ENCODE measurements around the gene CTIF.

Gene CTIF

DNA sequence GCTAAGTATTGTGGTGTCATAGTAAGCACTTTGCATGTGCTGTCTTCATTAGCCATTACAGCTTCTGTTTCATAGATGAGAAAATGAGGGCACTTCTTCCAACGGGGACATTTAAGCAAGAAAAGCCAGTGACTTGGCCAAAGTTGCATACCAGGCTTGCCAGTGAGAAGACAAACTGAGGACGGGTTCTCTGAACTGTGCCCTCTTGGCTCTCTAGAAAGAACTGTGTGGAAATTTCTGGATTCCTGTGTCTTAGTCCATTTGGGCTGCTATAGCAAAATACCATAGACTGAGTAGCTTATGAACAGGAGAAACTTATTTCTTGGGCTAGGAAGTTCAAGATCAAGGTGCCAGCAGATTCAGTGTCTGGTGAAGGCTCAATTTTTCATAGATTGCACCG is 13.3 kb downstream of the CTIF start:
- no peak for DNase-seq

DNA sequence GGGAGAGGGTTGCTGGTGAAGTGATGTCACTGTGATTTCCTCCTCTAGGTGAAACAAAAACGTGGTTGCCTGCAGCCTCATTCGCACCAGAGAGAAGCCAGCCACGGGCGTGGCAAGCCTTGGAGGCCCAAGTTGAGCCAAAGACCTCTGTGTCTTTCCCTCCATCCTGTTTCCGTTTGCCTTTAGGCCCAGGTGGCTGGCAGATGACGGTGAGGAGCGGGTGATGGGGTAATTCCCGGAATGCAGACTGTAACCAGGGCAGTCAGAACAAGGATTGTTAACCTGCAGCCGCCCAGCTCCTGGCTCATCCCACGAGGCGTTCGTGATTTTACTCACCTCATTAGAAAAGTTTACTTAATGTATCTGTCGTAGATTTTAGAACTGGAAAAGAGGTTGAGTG is 14.4 kb downstream of the CTIF start:
- DNase-seq, result no peak

DNA sequence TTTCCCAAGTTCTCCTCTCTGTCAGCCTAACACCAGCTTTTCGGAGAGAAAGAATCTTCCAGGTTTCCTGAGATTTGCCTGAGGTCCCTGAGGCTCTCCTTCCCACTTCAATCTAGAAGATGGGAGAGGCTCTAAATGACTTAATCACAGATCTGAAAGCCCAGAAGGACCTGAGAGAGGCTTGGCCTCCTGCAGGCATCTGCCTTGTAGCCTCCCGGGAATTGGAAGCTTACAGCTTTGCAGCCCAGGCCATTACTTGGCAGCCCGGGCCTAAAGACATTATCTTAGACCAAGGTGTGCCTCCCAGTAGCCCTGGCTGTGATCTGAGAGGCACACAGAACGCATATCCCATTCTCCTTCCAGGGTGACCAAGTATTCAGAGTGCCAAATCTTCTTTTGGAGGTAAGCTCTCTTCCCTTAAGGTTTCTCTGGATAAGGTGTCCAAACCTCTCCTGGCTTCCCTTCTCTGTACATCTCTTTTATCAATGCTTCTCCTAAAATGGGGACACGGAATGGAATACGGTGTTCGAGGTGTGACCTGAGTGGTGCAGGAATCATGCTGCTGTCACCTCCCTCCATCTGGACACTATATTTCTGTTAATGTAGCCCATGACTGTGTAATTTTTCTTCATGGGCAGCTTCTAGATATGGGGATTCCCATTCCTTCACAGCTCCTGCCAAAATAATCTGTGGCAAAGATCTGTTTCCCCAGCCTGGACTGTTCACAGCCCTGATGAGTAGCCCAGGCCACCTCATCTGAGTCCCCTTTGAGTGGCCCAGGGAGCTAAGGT is 16.0 kb downstream of the CTIF start:
- DNase-seq, result no peak

DNA sequence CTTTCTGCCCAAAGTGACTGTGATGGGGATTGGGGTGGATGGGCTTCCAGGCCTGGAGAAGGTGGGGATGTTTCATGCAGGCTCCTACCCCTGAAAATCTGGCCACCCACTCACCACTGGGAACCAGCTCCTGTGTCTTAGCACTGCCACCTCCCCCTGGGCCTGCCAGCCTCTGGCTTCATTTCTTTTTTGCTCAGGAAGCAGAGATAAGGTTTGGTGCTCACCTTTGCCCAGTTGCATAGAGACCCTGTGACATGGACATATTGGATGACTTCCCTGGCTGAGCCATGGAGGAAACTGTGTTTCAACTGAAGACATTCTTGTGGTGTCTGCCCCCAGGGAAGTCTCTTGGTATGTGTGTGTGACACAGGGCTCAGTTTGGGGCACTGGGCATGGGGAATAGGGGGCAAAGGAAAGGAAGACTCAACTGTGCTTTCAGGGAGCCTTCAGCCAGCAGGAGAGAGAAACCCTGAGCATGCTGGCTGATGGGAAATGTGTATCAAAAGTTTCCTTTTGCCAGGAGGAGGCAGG is 16.7 kb downstream of the CTIF start:
- no peak for DNase-seq

DNA sequence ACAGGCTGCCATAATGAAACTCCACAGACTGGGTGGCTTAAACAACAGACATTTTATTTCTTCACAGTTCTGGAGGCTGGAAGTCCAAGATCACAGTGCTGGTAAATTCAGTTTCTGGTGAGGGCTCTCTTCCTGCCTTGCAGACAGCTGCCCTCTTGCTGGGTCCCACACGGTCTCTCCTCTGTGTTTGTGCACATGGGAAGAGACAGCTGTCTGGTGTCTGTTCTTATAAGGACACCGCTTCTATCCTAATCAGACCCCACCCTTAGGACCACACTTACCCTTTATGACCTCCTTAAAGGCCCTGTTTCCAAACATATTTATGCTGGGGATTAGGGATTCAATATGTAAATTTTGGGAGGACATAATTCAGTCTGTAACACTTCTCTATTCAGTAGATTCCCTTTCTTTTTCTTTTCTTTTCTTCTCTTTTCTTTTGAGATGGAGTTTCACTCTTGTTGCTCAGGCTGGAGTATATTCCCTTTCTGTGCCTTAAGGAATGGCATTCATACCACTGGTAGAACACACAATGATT is 18.9 kb downstream of the CTIF start:
- DNase-seq, result no peak

DNA sequence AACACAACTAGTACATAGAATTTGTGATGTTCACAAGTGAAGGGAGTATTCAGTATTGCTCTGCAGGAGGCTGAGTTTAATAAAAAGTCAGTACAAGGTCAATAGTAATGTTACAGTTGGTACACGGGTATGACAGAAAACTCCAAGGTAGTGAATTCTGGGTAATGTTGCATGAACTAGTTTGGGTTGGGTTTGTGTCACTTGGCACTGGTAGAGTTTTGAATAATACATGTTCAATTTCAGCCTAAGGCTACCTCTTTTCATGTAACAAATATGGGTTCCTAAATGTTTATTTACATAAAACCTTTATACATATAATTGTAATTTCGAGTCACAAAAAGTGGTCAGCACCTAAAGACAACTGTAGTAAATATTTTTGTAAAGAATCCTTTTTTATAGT is 19.4 kb downstream of the CTIF start:
- no peak for DNase-seq

DNA sequence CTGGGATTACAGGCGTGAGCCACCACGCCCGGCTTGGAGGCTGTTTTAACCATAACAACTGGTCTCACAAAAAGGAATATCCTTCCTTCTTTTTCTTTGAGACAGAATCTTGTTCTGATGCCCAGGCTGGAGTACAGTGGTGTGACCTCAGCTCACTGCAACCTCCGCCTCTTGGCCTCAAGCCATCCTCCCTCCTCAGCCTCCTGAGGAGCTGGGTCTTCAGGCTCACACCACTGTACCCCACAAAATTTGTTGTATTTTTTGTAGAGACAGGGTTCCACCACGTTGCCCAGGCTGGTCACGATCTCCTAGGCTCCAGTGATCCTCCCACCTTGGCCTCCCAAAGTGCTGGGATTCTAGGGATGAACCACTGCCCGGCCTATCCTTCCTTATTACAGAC is 21.7 kb downstream of the CTIF start:
- DNase-seq, result no peak

DNA sequence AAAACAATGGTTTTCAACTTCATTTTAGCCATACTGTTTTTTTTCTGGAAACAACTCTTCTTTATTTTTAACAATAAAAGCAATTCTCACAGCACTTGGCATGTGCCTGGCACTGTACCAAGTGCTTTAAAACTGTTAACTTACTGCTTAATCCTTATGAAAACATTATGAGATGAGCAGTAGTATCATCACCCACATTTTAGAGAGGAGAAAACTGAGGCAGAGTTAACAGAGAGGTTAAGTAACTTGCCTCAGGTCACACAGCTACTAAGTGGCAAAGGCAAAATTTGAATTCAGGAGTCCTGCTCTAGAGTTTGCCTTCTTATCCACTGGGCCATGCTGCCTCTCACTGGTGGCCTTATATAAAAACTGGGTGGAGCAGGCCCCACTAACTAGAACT is 23.2 kb downstream of the CTIF start:
- no peak for DNase-seq

DNA sequence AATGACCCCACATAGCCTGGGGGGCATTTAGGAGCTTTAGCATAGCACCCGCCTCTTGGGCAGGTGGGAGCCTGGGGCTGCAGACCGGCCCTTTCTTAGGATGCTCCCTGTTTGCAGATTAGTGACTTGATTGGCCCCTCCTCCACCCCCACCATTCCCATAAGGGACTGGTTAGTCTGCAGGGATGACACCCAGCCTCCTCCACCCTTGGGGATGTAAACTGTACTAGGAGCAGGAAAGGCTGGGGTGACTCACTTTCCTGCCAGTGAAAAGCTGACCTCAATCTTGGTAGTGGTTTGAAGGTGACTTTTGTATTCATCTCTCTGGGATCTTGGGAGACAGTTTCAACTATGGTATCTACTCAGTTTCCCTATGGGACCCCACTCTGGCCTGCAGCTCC is 24.2 kb downstream of the CTIF start:
- no peak for DNase-seq

DNA sequence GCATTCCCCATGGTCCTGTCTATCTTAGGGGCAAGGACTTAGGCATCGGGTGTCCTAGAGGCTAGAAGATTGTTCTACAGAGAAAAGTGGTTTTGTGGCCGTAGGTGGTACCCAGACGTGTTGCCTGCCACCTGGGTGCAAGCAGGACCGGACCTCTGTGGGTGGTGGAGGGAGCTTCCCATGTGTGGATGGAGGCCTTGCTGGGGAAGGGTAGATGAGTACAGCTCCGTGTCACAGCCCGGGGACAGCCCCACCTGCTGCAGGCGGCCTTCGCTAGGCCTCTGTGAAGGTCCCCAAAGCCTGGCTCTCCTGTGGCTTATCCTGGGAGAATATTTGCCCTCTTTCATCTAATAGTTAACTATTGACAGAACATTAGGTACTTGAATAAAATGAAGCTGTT is 25.3 kb downstream of the CTIF start:
- DNase-seq, result no peak

DNA sequence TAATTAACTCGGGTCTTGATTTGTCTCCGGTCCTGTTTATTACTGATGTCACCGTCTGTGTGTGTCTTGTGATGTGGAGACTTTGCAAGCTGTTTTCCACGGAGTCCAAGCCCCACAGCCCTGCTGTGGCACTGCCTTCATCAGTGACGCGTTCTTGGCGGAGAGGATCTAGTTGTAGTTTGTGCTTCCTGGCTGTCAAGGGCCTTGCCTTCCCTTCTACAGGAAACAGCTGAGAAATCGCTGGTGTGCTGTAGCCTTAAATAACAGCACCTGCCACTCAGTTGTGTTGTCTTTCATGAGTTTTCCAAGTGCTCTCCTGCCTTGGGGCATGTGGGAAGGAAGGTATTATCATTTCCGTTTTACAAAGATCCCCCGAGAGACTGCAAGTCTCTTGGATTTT is 26.3 kb downstream of the CTIF start:
- DNase-seq, result no peak

DNA sequence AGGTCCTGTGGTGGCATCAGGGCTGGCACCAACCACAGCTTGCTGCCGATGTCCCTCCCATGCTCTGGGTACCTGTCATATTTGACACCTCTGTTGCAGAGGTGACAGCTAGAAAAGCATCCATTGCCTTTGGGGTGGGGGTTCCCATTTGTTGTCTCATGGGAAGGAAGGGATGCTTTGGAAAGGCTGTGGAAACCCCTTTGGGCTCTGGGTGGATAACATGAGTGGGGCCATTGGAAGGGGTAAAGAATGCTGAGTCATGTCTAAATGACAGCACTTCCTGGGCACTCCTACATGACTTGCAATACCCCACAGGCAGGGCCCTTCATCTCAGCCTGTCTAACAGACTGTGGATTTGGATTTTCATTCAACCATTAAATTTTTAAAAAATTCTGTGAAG is 27.8 kb downstream of the CTIF start:
- DNase-seq, result no peak

DNA sequence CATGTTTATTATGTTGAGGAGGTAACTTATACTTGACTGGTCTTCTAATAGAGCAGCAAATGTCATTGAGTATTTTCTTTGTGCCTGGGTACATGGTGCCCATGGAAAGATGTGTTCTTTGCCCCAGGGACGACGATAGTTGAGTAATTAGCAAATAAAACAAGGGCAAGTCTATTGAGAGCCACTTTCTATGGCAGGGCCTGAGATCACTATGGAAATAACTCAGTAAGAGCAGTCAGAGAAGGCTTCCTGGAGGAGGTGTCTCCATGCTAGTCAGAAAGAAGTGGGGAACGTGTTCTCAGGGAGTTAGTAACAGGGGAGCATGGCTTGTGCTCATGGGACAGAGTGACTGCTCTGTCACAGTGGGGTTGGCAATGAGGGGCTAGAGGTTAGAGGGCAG is 28.6 kb downstream of the CTIF start:
- no peak for DNase-seq

DNA sequence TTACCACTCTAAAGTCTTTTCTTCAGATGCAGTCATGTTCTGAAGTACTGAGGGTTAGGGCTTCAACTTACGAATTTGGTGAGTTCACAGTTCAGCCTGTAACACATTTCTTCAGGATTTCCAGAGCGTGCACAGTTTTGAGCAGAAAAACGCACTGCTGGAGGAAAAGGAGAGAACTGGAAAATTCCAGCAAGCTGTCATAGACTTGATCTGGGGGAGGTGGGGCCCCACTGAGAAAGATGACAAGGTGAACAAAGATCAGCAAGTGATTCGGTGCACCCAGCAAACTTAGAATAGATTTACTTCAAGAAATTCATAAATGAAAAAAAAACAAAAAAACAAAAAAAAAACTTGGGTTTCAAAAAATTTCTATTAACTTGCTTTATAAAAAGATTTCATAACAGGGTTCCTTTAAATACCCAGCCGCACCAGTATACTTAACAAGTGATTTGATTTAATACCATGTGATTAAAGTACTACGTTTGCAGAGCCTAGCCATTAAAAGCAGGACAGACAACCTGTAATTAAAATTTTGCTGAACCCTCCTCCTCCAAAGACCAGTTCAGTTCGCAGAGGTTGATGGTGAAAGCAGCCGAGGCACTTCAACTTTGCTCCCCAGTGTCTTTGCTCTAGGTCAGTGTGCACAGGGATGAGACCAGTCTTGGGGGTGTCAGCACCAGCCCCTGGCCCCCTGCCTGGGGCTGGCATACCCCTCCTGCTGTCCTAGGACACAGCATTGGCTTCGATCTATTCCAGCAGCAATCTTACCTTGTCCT is 30.5 kb downstream of the CTIF start:
- no peak for DNase-seq

DNA sequence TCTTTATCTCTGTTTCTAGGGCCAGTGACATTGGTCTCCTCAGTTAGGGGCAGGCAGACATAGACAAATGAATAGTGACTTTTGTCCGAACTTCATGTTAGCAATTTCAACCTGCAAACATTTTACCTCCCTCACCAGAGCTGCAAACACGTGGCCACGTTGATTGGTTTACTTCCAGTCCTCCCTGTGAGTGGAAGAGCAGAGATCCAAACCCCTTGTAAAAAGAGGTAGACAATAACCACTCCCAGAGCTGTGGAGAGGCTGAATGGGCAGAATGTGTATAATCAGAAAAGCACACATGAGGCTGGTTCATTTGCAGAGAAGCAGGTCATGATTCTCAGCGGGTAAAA is 31.1 kb downstream of the CTIF start:
- no peak for DNase-seq

DNA sequence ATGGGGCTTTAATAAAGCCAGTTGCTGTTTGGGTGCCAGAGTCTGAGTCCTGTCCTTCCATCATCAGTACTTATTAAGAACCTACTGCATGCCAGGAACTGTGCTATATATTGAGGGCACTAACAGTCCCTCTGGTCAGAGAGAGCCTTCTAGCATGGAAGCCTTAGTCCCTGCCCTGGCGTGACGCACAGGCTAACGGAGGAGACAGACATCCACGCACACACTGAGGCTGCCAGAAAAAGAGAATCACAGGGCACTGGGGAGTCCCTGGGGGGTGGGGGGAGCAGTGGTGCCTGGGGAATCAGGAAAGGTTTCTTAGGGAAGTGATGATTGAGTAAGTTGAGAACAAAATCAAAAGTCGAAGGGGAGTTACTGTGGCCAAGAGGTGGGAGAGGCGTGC is 31.5 kb downstream of the CTIF start:
- DNase-seq, result no peak

DNA sequence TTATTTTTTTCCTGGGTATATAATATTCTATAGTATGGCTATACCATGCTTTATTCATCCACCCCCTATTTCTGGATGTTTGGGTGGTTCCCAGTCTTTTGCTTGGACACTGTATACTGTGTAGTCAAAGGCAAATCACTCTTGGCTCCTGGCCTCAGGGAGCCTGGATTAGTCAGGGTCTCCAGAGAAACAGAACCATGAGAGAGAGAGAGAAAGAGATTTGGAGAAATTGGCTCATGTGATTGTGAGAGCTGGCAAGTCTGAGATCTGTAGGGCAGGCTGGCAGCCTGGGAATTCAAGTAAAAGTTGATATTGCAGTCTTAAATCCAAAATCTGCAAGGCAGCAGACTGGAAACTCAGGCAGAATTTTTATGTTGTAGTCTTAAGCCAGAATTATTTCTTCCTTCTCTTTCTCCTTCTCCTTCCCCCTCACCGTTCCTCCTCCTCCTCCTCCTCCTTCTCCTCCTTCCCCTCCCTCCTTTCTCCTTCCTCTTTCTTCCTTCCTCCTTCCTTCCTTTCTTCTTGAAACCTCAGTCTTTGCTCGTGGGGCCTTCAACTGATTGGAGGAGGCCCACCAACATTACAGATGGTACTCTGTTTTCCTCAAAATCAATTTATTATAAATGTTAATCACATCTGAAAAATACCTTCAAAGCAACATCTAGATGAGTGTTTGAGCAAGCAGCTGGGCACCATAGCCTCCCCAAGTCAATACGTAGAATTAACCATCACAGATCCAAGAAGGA is 33.0 kb downstream of the CTIF start:
- no peak for DNase-seq

DNA sequence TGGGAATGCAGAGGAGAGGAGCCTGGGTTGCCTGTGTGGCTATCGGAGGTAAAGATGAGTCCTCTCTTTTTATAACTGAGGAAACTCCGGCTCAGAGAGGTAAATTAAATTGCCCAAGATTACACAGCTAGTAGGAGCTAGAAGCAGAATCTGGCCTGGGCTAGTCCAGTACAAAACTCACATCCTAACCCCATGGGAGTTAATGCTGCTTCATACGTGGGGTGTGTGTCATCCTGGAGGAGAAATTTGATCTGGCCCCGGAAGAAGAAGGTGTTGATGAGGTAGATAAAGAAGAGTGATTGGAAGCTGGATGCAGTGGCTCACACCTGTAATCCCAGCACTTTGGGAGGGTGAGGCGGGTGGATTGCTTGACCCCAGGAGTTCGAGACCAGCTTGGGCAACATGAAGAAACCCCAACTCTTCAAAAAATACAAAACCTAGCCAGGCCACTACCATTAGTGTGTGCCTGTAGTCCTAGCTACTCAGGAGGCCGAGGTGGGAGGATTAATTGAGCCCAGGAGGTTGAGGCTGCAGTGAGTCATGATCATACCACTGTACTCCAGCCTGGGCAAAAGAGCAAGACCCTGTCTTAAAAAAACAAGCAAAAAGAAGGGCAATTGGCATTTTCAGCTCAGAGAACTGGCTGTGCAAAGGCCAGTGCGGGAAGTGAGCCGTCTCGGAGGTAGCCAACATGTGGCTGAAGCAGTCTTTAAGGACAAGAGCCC is 33.7 kb downstream of the CTIF start:
- DNase-seq, result no peak

DNA sequence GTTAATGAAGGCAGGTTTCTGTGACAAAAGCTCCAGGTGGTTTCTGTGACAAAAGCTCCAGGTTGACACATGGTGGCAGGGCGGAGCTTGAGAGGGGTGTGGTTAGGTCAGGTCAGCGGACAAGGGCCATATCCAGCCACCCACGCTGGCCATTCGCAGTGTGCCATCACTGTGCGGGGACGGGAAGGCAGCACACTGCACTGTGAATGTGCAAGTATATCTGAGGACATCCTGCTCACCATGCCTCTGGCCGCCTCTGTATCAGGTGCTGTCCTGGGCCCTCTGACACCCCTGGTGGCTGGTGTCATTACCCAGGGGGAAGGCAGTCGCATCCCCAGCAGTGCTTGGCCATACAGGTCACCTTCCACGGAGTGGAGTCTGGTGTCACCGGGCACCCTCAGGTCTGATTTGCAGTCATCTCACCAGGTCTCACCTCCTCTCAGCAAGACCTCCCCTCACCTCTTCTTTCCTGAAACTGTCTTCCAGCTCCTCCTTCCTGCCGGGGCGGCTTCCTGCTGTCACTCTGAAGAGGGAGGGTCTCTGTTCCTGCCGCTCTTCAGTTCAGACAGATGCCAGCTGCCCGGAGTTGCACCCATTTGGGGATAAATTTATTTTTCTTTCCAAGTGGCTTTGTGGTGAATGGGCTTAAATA is 34.9 kb downstream of the CTIF start:
- DNase-seq, result no peak

DNA sequence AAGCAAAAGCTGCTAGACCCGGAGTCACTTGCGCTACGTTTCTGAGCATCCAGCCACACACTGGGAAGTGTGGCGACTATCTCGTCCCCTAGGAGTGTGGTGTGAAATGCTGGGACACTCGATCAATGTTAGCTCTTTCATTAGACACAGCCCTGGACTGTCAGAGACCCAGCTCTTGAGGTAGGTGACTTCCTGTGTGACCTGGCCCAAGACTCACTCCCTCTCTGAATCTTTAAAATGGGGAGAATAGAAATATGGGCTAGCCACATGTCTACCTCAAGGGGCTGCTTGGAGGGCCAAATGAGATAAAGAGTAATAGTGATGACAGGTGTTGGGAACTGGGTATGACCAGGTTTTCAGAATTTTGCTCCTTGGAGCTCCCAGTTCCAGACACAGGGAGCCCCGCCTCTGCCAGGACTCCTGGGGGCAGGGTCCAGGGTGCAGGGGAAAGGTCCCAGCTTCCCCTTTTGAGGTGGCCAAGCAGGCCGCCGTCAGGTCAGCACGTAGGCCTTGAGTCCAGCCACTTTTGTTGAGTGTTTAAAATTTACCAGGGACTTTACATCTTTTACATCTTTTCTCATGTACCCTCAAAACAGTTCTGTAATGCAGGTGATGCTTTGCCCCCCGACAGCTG is 36.0 kb downstream of the CTIF start:
- no peak for DNase-seq

DNA sequence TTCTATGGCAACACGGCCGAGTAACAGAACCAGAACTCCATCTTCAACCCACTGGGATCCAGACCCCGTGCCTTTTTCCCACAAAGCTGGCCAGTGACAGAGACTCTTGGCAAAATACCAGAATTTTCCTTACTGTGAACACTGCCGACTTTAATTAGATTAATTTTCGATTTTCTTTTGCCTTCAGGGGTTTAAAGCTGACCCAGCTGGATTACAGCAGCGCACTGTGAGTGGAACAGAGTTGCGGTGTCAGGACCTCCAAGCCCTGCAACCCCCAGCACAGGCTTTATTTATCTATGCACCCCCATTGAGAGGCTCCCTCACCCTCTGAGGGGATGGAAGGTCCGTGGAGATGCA is 36.4 kb downstream of the CTIF start:
- DNase-seq, result no peak

Data from activated T-cell treated with anti-CD3 and anti-CD28 coated beads for 4 hours (primary cell).